ENCODE data around the gene FOXP1.

FOXP1 gene

DNA sequence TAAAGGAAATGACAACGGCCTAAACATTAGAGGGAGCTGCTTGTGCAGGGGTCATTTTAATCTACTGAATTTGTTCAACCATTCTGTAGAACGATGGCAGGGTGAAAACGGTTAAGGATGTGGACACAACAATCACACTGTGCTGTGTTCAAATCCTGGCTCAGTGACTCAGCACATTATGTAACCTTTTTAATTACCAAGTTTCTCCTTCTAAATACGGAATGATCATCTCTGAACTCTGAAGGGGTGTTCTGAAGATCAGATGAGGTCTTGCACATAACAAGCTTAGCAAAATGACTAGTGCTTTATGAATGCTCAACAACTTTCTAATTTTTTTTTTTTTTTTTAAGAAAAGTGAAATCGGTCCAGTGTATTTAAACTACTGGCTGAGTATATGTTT lies 592.8 kb downstream of the FOXP1 start:
- DNase-seq, result no peak
- intact Hi-C loops (cut with DNase I; ENCODE audit: low total_unique reads), result no loop called here
- no peaks in the 10 kb centered on the region for H3K9me3 ChIP-seq
- peaks cover 0 to 35% (median 15%) of the 10 kb centered on the region in 3 donors for H3K36me3 ChIP-seq
- peaks cover 0 to 88% (median 48%) of the 10 kb centered on the region in 4 donors for H3K4me1 ChIP-seq
- TF ChIP-seq, protein P1, sequence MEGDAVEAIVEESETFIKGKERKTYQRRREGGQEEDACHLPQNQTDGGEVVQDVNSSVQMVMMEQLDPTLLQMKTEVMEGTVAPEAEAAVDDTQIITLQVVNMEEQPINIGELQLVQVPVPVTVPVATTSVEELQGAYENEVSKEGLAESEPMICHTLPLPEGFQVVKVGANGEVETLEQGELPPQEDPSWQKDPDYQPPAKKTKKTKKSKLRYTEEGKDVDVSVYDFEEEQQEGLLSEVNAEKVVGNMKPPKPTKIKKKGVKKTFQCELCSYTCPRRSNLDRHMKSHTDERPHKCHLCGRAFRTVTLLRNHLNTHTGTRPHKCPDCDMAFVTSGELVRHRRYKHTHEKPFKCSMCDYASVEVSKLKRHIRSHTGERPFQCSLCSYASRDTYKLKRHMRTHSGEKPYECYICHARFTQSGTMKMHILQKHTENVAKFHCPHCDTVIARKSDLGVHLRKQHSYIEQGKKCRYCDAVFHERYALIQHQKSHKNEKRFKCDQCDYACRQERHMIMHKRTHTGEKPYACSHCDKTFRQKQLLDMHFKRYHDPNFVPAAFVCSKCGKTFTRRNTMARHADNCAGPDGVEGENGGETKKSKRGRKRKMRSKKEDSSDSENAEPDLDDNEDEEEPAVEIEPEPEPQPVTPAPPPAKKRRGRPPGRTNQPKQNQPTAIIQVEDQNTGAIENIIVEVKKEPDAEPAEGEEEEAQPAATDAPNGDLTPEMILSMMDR (IDR thresholded peaks at IDR 0.05), result no peak
- H3K27ac ChIP-seq, result peak overlapping the region; percentile 69 to 78
- no peaks in the 10 kb centered on the region for H3K27me3 ChIP-seq
- H3K4me3 ChIP-seq, result no peak overlapping the region

DNA sequence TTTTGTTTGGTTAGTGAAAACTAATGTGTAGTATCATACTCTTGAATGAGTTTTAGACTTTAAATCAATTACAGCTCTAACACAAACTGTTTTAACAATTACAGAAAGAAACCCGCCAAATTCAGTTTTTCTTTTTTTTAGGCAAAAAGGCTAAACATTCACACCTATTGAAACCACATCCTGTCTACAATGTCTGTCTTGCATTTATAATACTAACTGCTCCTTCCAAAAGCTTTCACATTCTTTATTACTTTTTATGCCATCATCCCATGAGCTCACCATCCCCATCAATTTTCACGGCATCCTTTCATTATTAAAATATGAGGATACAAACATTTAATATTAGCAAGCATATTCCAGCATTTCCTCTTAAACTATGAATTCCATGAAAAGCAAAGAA lies 593.3 kb downstream of the FOXP1 start:
- H3K27ac ChIP-seq, result peak overlapping the region; percentile 69 to 78
- no peaks in the 10 kb centered on the region for H3K9me3 ChIP-seq
- TF ChIP-seq, protein P1 (IDR thresholded peaks at IDR 0.05), result no peak
- H3K27me3 ChIP-seq, result no peaks in the 10 kb centered on the region
- intact Hi-C loops (cut with DNase I; ENCODE audit: low total_unique reads), result no loop called here
- H3K36me3 ChIP-seq, result peaks cover 0 to 35% (median 15%) of the 10 kb centered on the region in 3 donors
- H3K4me1 ChIP-seq, result peaks cover 0 to 93% (median 50%) of the 10 kb centered on the region in 4 donors
- H3K4me3 ChIP-seq, result no peak overlapping the region
- DNase-seq, result no peak

DNA sequence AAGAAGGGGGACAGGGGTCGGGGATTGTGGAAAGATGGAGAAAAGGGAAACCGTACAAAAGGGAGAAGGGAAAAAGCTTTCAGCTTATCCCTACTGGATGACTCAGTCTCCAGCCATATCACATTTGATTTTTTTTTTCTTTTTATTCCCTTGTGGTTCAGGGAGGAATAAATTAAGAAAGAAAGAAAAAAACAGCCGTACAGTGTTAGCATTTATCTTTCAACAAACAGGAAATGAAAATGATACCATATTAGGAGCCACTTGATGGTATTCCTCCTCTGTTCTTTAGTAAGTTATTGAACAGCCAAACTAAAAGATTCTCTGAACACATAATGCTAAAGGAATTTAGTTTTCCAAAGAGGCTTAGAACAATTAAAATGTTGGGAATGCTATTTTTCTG lies 594.4 kb downstream of the FOXP1 start:
- Histone ChIP-seq H3K4me3 (no peak overlapping the region), H3K36me3 (peaks cover 4 to 35% (median 20%) of the 10 kb centered on the region in 3 donors), H3K4me1 (peaks cover 0 to 99% (median 58%) of the 10 kb centered on the region in 4 donors), H3K9me3 (no peaks in the 10 kb centered on the region), H3K27ac (peak overlapping the region; percentile 69 to 78), H3K27me3 (no peaks in the 10 kb centered on the region)
- intact Hi-C loops (cut with DNase I; ENCODE audit: low total_unique reads), result no loop called here
- DNase-seq, result no peak
- TF ChIP-seq, protein P1 (IDR thresholded peaks at IDR 0.05), result peak in 1 of 2 experiments; percentile 38

DNA sequence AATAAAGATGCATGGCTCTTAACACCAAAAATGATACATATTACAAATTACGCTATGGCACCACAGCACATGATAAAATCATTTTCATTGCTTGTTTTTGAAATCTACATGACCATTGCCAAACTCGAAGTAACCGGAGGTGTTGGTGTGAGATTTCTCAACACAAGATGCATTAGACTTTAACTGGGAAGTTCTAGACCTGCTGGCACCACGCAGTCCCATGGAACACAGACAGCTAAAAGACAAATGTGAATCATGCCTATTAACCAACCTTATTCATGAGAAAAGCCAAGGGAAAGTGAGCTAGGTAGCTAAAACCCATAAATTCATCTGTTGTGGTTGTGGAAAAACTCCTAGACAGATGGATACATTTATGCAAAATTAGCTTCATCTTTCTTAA lies 595.4 kb downstream of the FOXP1 start:
- Histone ChIP-seq H3K27me3 (no peaks in the 10 kb centered on the region), H3K4me1 (peaks cover 0 to 99% (median 65%) of the 10 kb centered on the region in 4 donors), H3K36me3 (peaks cover 4 to 33% (median 21%) of the 10 kb centered on the region in 3 donors), H3K27ac (peak overlapping the region; percentile 69 to 78), H3K9me3 (no peaks in the 10 kb centered on the region), H3K4me3 (no peak overlapping the region)
- intact Hi-C loops (cut with DNase I; ENCODE audit: low total_unique reads), result no loop called here
- TF ChIP-seq, protein P1 (IDR thresholded peaks at IDR 0.05), result no peak
- DNase-seq, result no peak

DNA sequence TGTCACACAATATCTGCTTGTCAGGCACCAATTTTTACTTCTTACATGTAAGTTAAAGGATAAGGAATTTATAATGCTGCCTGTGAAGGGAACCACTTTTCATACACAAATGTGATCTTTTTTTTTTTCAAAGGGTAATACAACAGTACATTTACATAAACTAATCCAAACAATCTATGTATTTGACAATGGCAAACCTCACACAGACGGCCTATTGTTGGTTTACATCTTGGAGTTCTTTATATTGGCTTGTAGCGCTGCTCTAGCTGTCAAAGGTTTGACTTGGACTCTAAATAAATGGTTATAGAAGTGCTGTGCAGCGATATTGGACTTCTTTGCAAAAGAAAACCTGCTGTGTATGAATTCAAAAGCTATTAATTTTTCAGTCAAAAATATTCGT lies 598.0 kb downstream of the FOXP1 start:
- intact Hi-C loops (cut with DNase I; ENCODE audit: low total_unique reads), result no loop called here
- no peak for DNase-seq
- Histone ChIP-seq H3K9me3 (no peaks in the 10 kb centered on the region), H3K4me3 (no peak overlapping the region), H3K27ac (peak overlapping the region; percentile 14 to 78), H3K27me3 (no peaks in the 10 kb centered on the region), H3K36me3 (peaks cover 4 to 21% (median 21%) of the 10 kb centered on the region in 3 donors), H3K4me1 (peaks cover 0 to 100% (median 67%) of the 10 kb centered on the region in 4 donors)
- TF ChIP-seq, protein P1 (IDR thresholded peaks at IDR 0.05), result no peak

Data from tibial artery (tissue), 4 donors.